Measurements from ENCODE around the gene XBP1.
A peak's percentile ranks its signal among the peaks of the same experiment; 100 is the strongest.
"Not testable (repeated sequence)": the region's sequence is repeated elsewhere in the genome, so short reads cannot be mapped to it uniquely, and the experiment has no call there.

Gene XBP1

GRCh38 chr22:28817919-28818859 is 17.8 kb upstream of the XBP1 start:
- no peak for DNase-seq (ENCODE audit: low spot score)

DNA sequence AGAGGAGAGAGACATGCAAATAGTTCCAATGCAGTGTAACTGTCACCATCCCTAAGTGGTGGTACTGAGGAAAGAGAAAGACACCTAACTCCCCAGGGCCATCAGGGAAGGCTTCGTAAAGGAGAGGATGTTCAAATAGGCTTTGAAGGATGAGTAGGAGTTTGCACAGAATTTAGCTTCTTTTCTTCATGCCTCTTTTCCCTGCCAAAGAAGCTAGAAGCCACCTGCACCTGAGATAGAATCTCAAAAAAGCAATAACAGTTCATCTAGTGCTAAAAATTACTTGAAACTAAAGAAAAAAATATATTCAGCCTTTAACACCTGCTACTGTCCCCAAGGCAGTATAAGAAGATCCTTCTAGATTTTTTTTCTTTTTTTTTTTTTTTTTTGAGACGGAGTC is 16.7 kb upstream of the XBP1 start:
- DNase-seq (ENCODE audit: low spot score) = no peak

GRCh38 chr22:28815729-28816128 is 15.4 kb upstream of the XBP1 start:
- no peak for DNase-seq (ENCODE audit: low spot score)

GRCh38 chr22:28815111-28815510 is 14.7 kb upstream of the XBP1 start:
- no peak for DNase-seq (ENCODE audit: low spot score)

DNA sequence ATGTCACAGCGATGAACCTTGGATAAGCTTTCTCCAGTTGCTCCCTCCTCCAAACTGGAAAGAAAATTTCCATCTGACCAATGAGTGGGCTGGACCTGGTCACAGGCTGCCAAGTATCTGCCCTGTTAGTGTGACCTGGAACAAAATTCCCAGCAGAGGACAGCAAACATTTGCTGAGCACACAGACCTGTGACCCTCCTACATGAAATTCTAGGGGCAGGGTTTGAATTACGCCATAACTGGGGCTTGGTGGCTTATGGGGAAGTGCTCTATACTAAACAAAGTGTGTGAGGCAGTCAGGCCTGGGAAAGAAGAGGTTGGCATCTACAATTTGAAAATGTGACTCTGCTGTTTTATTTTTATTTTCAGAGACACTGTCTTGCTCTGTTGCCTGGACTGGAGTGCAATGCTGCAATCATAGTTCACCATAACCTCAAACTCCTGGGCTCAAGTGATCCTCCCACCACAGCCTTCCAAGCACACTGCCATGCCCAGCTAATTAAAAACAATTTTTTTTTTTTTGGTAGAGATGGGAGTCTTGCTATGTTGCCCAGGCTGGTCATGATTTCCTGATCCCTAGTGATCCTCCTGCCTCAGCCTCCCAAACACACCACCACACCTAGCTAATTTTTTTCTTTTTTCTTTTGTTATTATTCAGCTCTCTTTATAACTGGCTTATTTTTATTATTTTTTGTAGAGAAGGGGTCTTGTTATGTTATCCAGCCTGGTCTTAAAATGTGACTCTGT is 13.6 kb upstream of the XBP1 start:
- peak; percentile 88 for DNase-seq (ENCODE audit: low spot score)

DNA sequence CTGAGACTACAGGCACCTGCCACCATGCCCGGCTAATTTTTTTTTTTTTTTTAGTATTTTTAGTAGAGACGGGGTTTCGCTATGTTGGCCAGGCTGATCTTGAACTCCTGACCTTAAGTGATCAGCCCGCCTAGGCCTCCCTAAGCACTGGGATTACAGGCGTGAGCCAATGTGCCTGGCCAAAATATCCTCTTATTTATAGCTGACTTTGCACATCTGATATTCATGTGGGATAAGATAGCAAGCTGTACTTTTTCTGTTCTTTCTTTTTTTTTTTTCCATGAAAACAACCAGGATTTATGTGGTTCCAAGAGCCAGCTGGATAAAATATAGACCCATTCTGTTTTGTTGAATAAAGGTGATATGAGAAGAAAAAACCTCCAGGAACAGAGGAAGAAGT is 12.1 kb upstream of the XBP1 start:
- no peak for DNase-seq (ENCODE audit: low spot score)

DNA sequence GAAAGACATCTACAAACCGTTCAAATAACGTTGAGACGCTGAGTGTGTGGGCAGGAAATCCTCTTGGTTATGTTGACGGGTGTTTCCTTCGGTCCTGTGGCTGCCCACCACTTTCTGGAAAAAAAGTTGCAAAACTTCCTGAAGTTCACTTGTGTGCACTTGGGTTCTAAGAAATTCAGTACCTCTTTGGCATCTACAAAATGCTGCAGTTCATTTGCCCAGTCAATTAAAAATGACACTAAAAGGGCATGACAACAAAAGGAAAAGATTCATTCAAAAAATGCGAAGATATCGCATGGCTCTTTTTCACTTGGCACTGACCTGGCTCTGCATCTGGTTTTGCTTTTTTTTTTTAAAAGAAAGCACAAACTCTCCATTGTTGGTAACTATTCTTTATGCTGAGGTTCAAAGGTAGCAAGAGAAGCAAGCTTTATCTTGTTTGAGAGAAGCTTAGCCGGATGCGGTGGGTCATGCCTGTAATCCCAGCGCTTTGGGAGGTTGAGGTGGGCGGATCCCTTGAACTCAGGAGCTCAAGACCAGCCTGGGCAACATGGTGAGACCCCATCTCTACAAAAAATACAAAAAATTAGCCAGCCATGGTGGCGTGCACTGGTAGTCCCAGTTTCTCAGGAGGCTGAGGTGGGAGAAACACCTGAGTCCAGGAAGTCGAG is 10.6 kb upstream of the XBP1 start:
- no peak for DNase-seq (ENCODE audit: low spot score)

GRCh38 chr22:28808716-28809355 is 8.5 kb upstream of the XBP1 start:
- no peak for DNase-seq (ENCODE audit: low spot score)

- DNase-seq (ENCODE audit: low spot score) = not testable (repeated sequence)
Measured at GRCh38 chr22:28805426-28805825, 5.1 kb upstream of the XBP1 start.

GRCh38 chr22:28802595-28803123 is 2.3 kb upstream of the XBP1 start:
- DNase-seq (ENCODE audit: low spot score) = peak; percentile 52

DNA sequence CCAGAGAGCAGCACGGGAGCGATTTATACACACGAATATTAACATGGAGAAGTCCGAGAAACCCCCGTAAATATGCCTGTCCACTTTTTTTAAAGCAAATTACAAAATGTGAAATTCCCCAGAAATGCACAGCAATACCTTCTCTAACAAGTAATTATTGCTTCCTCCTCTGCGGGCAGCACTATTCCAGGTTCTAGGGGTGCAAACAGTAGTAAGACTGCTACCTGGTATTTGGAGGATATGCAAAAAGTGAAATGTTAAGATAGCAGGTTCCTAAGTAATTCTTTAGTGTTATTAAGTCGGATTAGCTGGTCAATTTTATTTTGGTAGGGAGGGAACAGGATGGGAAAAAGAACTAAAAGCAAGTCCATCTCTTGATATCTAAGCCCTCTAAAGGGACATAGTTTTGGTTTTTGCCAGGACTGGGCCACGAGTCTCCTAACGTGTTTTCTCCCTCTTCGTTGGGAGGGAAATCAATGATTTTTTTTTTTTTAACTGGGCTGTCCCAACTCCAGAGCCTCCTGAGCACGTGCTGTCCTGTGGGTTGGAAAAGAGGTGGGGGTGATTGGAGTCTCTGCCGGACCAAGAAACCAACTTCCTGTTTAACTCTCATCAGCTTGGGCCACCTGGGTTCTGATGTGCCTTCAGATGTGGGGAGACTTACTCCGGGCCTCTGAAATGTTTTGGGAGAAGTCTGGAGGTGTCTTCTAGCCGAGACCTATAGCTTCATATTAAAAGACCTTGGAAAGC is 1.7 kb upstream of the XBP1 start:
- peak; percentile 77 for DNase-seq (ENCODE audit: low spot score)

GRCh38 chr22:28799606-28800307 is 612 bp downstream of the XBP1 start:
- DNase-seq (ENCODE audit: low spot score) = peak; percentile 45

DNA sequence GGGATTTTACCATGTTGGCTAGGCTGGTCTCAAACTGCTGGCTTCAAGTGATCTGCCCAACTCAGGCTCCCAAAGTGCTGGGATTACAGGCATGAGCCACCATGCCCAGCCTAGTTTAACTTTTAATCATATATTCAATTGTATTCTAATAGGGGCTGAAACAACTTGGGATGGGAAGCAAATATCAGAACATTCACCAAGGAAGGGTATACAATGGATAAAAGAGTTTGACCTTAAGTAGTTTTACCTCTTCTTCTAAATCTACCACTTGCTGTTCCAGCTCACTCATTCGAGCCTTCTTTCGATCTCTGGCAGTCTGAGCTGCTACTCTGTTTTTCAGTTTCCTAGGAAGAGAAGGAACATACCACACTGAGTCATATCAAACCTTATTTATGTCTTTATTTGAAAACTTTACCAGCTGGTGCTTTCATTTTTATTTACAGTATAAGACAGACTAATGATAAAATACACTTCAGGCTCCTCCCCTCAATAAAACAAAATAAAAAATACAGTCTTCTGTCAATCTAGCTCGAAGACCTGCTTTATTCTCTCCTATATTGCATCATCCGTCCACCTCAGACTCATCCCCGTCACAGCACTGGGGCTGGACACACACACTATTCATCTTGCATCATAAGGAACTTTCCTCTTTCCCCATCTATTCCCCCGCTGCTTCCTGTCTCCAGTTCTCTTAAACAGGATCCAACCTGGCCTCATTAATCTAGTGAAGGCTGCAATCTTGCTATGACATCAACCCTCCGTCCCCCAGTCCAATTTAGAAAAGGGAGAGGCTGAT is 1.4 kb downstream of the XBP1 start:
- peak; percentile 86 for DNase-seq (ENCODE audit: low spot score)

DNA sequence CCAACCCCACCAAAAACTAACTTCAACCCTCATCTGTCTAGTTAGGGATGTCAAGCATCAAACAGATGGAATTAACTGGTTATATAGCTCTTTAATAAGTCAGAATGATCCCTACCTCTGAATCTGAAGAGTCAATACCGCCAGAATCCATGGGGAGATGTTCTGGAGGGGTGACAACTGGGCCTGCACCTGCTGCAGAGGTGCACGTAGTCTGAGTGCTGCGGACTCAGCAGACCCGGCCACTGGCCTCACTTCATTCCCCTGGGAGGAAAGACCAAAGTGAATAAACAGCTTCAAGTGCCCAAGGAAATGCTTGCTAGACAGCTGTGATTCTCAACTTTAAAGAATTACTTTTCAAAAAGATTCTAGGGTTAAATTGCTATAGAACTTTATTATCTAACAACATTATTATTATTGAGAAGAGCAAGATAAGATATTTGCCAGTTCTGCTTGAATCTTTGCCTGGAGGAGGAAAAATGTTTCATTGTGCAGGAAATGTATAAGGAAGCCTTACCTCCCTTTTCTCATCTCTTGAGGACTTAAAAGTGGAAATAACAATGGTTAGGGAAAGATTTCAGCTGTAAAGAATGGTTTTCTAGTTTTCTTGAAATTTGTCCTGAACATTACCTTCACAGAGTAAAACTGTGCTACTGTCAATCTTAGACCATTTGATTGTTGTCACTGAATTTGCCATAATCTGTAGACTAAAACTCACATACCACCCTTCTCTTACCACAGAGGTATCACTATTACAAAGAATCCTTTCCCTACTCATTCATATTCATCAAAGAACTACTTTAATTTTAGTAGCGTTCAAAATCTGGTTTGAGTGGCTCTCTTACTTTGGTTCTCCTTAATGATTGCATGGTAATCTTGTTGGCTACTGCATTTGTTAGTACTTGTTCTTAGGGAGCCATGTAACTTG is 4.2 kb downstream of the XBP1 start:
- DNase-seq (ENCODE audit: low spot score) = no peak

DNA sequence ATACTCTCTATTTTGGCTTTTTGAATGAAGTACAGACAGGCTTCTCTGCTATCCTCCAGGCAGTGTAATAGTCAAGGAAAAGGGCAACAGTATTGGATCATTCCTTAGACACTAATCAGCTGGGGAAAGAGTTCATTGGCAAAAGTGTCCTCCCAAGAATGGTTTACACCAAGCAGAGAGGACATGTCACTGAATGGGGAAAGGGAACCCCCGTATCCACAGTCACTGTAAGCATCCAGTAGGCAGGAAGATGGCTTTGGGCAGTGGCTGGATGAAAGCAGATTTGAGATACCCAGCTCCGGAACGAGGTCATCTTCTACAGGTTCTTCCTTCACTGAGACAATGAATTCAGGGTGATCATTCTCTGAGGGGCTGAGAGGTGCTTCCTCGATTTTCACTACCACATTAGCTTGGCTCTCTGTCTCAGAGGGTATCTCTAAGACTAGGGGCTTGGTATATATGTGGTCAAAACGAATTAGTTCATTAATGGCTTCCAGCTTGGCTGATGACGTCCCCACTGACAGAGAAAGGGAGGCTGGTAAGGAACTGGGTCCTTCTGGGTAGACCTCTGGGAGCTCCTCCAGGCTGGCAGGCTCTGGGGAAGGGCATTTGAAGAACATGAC is 5.2 kb downstream of the XBP1 start:
- DNase-seq (ENCODE audit: low spot score) = no peak

GRCh38 chr22:28793976-28794584 is 6.3 kb downstream of the XBP1 start:
- no peak for DNase-seq (ENCODE audit: low spot score)

- DNase-seq (ENCODE audit: low spot score) = no peak
Measured at GRCh38 chr22:28792491-28793383, 7.6 kb downstream of the XBP1 start.

Measured in HuH-7.5 (cell line).